HEK293 (cell line): Measurements from ENCODE around the gene RANBP10.

Source experiments
- CTCF ChIA-PET: fragments of 350-600 bp; formaldehyde crosslinking; extraction: SDS; loops from one replicate; lab custom pipeline; 2021; ENCODE audit warnings: antibody characterized with exemption; lab: Yijun Ruan, JAX
- POLR2A ChIA-PET: fragments of 300-600 bp; formaldehyde crosslinking; extraction: SDS; loops from one replicate; lab custom pipeline; 2020; ENCODE audit warnings: antibody characterized with exemption, inconsistent platforms; lab: Yijun Ruan, JAX
- H3K27ac ChIP-seq: fragments of 200-500 bp; sonication (Bioruptor generic); 2 replicates; pipeline ENCODE4 v1.5.1; 2014; ENCODE audit warnings: low read depth, low read length, control low read depth, inconsistent platforms; ENCODE audit errors: extremely low read depth
- H3K36me3 ChIP-seq, 2 experiments: fragments of 200-500 bp in 1 of 2; sonication (Bioruptor generic) in 1 of 2; 1 replicate in 1 of 2; 2 replicates in 1 of 2; pipeline ENCODE4 v1.5.1; 2014 to 2017; ENCODE audit warnings: inconsistent platforms in 2 of 2, low read length in 2 of 2; ENCODE audit not compliant: control insufficient read depth in 2 of 2, insufficient read depth in 1 of 2
- H3K4me1 ChIP-seq: fragments of 200-500 bp; sonication (Bioruptor generic); 2 replicates; pipeline ENCODE4 v1.5.1; 2014; ENCODE audit warnings: mild to moderate bottlenecking, low read length, inconsistent platforms; ENCODE audit not compliant: control insufficient read depth, insufficient read depth
- H3K4me3 ChIP-seq: 2 replicates; pipeline ENCODE4 v1.5.1; 2011; ENCODE audit warnings: low read depth, mild to moderate bottlenecking, control low read depth, low read length, moderate library complexity
- H3K9me3 ChIP-seq: fragments of 200-500 bp; sonication (Bioruptor generic); 2 replicates; pipeline ENCODE4 v1.5.1; 2014; ENCODE audit warnings: low read depth, low read length, inconsistent platforms; ENCODE audit not compliant: control insufficient read depth, insufficient read depth
- FEZF1 ChIP-seq: fragments of 450-650 bp; formaldehyde crosslinking; IDR thresholded peaks from 2 replicates; pipeline ENCODE4 v1.5.1; 2016; ENCODE audit warnings: missing biosample characterization, missing genetic modification characterization
- PATZ1 ChIP-seq: fragments of 450-650 bp; formaldehyde crosslinking; IDR thresholded peaks from 2 replicates; pipeline ENCODE4 v1.5.1; 2016; ENCODE audit warnings: missing biosample characterization, missing genetic modification characterization
- TCF7L2 ChIP-seq: IDR thresholded peaks from 2 replicates; pipeline ENCODE4 v1.6.1; 2011; ENCODE audit warnings: low read depth, mild to moderate bottlenecking, inconsistent platforms, low read length, moderate library complexity, borderline replicate concordance
- ZBTB48 ChIP-seq: fragments of 450-650 bp; formaldehyde crosslinking; IDR thresholded peaks from 2 replicates; pipeline ENCODE4 v1.5.1; 2016; ENCODE audit warnings: missing biosample characterization, missing genetic modification characterization
- ZNF155 ChIP-seq: fragments of 450-650 bp; formaldehyde crosslinking; IDR thresholded peaks from 2 replicates; pipeline ENCODE4 v1.5.1; 2016; ENCODE audit warnings: missing biosample characterization, missing genetic modification characterization
- ZNF23 ChIP-seq: fragments of 450-650 bp; formaldehyde crosslinking; IDR thresholded peaks from 2 replicates; pipeline ENCODE4 v1.5.1; 2016; ENCODE audit warnings: missing biosample characterization, missing genetic modification characterization, borderline replicate concordance
- ZNF311 ChIP-seq: fragments of 450-650 bp; formaldehyde crosslinking; IDR thresholded peaks from 2 replicates; pipeline ENCODE4 v1.5.1; 2017; ENCODE audit warnings: missing biosample characterization, missing genetic modification characterization, borderline replicate concordance
- ZNF341 ChIP-seq: fragments of 450-650 bp; formaldehyde crosslinking; IDR thresholded peaks from 2 replicates; pipeline ENCODE4; 2016; ENCODE audit warnings: low read depth, missing biosample characterization, missing genetic modification characterization
- ZNF366 ChIP-seq: fragments of 450-650 bp; formaldehyde crosslinking; conservative IDR thresholded peaks from 2 replicates; pipeline ENCODE4 v1.5.1; 2016; ENCODE audit warnings: missing biosample characterization, missing genetic modification characterization
- ZNF544 ChIP-seq: fragments of 450-650 bp; formaldehyde crosslinking; IDR thresholded peaks from 2 replicates; pipeline ENCODE4 v1.5.0; 2017; ENCODE audit warnings: missing biosample characterization, missing genetic modification characterization
- ZNF623 ChIP-seq: fragments of 450-650 bp; formaldehyde crosslinking; IDR thresholded peaks from 2 replicates; pipeline ENCODE4 v1.5.1; 2016; ENCODE audit warnings: missing biosample characterization, missing genetic modification characterization
- ZXDB ChIP-seq: fragments of 450-650 bp; formaldehyde crosslinking; IDR thresholded peaks from 2 replicates; pipeline ENCODE4 v1.5.1; 2016; ENCODE audit warnings: missing biosample characterization, missing genetic modification characterization
- TF ChIP-seq, protein P1 (sequence below): fragments of 450-650 bp; formaldehyde crosslinking; IDR thresholded peaks from 2 replicates; pipeline ENCODE4 v1.5.1; 2016; ENCODE audit warnings: missing biosample characterization, missing genetic modification characterization, borderline replicate concordance
- TF ChIP-seq, protein P2 (sequence below): fragments of 450-650 bp; IDR thresholded peaks from 2 replicates; pipeline ENCODE4 v1.5.1; 2018; ENCODE audit warnings: missing biosample characterization, missing genetic modification characterization
- TF ChIP-seq, protein P3 (sequence below): fragments of 450-650 bp; formaldehyde crosslinking; IDR thresholded peaks from 2 replicates; pipeline ENCODE4 v1.5.1; 2017; ENCODE audit warnings: missing biosample characterization, missing genetic modification characterization
- TF ChIP-seq, protein P4 (sequence below): fragments of 450-650 bp; formaldehyde crosslinking; IDR thresholded peaks from 2 replicates; pipeline ENCODE4; 2016; ENCODE audit warnings: missing biosample characterization, missing genetic modification characterization

The RANBP10 gene

GRCh38 chr16:67731071-67731752, 75.1 kb downstream of the RANBP10 start (continued):
- TF ChIP-seq, protein P1, sequence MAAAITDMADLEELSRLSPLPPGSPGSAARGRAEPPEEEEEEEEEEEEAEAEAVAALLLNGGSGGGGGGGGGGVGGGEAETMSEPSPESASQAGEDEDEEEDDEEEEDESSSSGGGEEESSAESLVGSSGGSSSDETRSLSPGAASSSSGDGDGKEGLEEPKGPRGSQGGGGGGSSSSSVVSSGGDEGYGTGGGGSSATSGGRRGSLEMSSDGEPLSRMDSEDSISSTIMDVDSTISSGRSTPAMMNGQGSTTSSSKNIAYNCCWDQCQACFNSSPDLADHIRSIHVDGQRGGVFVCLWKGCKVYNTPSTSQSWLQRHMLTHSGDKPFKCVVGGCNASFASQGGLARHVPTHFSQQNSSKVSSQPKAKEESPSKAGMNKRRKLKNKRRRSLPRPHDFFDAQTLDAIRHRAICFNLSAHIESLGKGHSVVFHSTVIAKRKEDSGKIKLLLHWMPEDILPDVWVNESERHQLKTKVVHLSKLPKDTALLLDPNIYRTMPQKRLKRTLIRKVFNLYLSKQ (tag by site-specific recombination), result no peak
- TF ChIP-seq ZNF544 (no peak), PATZ1 (tag by site-specific recombination) (no peak), ZNF311 (no peak), TCF7L2 (no peak), ZBTB48 (tag by site-specific recombination) (no peak)
- TF ChIP-seq, protein P2, sequence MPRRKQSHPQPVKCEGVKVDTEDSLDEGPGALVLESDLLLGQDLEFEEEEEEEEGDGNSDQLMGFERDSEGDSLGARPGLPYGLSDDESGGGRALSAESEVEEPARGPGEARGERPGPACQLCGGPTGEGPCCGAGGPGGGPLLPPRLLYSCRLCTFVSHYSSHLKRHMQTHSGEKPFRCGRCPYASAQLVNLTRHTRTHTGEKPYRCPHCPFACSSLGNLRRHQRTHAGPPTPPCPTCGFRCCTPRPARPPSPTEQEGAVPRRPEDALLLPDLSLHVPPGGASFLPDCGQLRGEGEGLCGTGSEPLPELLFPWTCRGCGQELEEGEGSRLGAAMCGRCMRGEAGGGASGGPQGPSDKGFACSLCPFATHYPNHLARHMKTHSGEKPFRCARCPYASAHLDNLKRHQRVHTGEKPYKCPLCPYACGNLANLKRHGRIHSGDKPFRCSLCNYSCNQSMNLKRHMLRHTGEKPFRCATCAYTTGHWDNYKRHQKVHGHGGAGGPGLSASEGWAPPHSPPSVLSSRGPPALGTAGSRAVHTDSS (tag by site-specific recombination), result no peak
- TF ChIP-seq, protein P3, sequence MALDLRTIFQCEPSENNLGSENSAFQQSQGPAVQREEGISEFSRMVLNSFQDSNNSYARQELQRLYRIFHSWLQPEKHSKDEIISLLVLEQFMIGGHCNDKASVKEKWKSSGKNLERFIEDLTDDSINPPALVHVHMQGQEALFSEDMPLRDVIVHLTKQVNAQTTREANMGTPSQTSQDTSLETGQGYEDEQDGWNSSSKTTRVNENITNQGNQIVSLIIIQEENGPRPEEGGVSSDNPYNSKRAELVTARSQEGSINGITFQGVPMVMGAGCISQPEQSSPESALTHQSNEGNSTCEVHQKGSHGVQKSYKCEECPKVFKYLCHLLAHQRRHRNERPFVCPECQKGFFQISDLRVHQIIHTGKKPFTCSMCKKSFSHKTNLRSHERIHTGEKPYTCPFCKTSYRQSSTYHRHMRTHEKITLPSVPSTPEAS, result no peak

DNA sequence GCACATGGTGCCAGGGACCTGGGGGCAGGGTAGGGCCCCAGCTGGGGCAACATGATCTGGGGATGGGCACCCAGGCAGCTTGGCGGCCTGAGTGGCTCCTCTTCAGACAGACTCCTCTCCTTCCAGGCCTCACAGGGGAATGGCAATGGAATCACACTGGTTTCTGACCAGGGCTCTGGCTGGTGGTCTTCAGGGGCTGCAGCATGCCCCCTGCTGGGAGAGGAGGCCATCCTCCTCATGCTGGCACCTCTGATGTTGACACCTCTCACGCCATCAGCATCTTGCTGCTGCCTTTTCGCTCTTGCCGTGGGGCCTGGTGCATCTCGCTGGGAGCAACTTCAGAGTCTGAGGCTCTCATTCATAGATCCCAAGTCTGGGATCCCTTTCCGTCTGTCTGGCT, 76.0 kb downstream of the RANBP10 start:
- Histone ChIP-seq H3K4me1 (no peaks in the 10 kb centered on the region), H3K4me3 (no peak overlapping the region)
- no peak for TF ChIP-seq ZNF23
- TF ChIP-seq ZNF341 (tag by site-specific recombination), result no peak
- no peak for TF ChIP-seq ZNF366 (tag by site-specific recombination)
- TF ChIP-seq, protein P4, sequence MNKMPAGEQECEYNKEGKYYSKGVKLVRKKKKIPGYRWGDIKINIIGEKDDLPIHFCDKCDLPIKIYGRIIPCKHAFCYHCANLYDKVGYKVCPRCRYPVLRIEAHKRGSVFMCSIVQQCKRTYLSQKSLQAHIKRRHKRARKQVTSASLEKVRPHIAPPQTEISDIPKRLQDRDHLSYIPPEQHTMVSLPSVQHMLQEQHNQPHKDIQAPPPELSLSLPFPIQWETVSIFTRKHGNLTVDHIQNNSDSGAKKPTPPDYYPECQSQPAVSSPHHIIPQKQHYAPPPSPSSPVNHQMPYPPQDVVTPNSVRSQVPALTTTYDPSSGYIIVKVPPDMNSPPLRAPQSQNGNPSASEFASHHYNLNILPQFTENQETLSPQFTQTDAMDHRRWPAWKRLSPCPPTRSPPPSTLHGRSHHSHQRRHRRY, result no peak
- TF ChIP-seq ZXDB (tag by site-specific recombination), result no peak
- no peak for TF ChIP-seq ZNF155 (tag by site-specific recombination)
- no peak for TF ChIP-seq ZNF623 (tag by site-specific recombination)
- no peak for TF ChIP-seq FEZF1 (tag by site-specific recombination)
- TF ChIP-seq, all 188 proteins: peak for 0
- Histone ChIP-seq H3K9me3 (no peaks in the 10 kb centered on the region), H3K36me3 (peaks cover 0 to 78% of the 10 kb centered on the region in 2 experiments; a peak in 1 of 3 replicates), H3K27ac (no peak overlapping the region)
- POLR2A ChIA-PET, result interaction anchor here (2.3 kb wide), 1 partner anchor 11 kb away, joined by 11 read pairs; the partner anchor contains the start of gene GFOD2
- CTCF ChIA-PET, result no interaction called here
